T-helper 2 cell treated with Interferon-gamma antibody and Interleukin-4, amounts not matched to agents 5 μg/mL and 100 μg/mL, for 36 hours (primary cell): ENCODE data around the gene EIF2AK2.

Experiments
- DNase-seq: peaks from one replicate; pipeline ENCODE4 v3.0.0; 2021; ENCODE audit warnings: low spot score
- H3K27ac Mint-ChIP-seq: one replicate; pipeline ENCODE4 v1.8.0; 2021; ENCODE audit warnings: mild to moderate bottlenecking, mixed read lengths
- H3K27me3 Mint-ChIP-seq: one replicate; pipeline ENCODE4 v1.8.0; 2021; ENCODE audit warnings: low read depth, mixed read lengths
- H3K36me3 Mint-ChIP-seq: one replicate; pipeline ENCODE4 v1.8.0; 2021; ENCODE audit warnings: low read depth, mixed read lengths
- H3K4me1 Mint-ChIP-seq: one replicate; pipeline ENCODE4 v1.8.0; 2021; ENCODE audit warnings: low read depth, mixed read lengths
- H3K4me3 Mint-ChIP-seq: one replicate; pipeline ENCODE4 v1.8.0; 2022; ENCODE audit warnings: mild to moderate bottlenecking, moderate library complexity, mixed read lengths
- H3K9me3 Mint-ChIP-seq: one replicate; pipeline ENCODE4 v1.8.0; 2021; ENCODE audit warnings: mixed read lengths

EIF2AK2 gene

GRCh38 chr2:37189452-37190153, 32.8 kb upstream of the EIF2AK2 start:
- peaks cover 20% of the 10 kb centered on the region for H3K27me3 Mint-ChIP-seq
- H3K4me1 Mint-ChIP-seq = peaks cover 4% of the 10 kb centered on the region
- no peak for DNase-seq
- no peak overlapping the region for H3K27ac Mint-ChIP-seq
- no peak overlapping the region for H3K4me3 Mint-ChIP-seq
- H3K9me3 Mint-ChIP-seq = no peaks in the 10 kb centered on the region
- no peaks in the 10 kb centered on the region for H3K36me3 Mint-ChIP-seq

GRCh38 chr2:37188570-37188969, 31.8 kb upstream of the EIF2AK2 start, which contains the start of gene SULT6B1:
TSS of gene SULT6B1 (minus strand) at chr2:37188670. CDS start at chr2:37188640, 30 bp downstream.
- H3K9me3 Mint-ChIP-seq = no peaks in the 10 kb centered on the region
- no peak within 1 kb of the TSS for H3K4me3 Mint-ChIP-seq
- no peak for DNase-seq
- no peaks in the 10 kb centered on the region for H3K36me3 Mint-ChIP-seq
- H3K4me1 Mint-ChIP-seq = peaks cover 4% of the 10 kb centered on the region
- no peak within 1 kb of the TSS for H3K27ac Mint-ChIP-seq
- peaks cover 23% of the 10 kb centered on the region for H3K27me3 Mint-ChIP-seq

GRCh38 chr2:37181726-37182684, 25.2 kb upstream of the EIF2AK2 start:
- Mint-ChIP-seq H3K4me3 (no peak overlapping the region), H3K4me1 (no peaks in the 10 kb centered on the region), H3K27ac (no peak overlapping the region), H3K9me3 (no peaks in the 10 kb centered on the region), H3K36me3 (no peaks in the 10 kb centered on the region), H3K27me3 (peaks cover 47% of the 10 kb centered on the region)
- DNase-seq = no peak

GRCh38 chr2:37180640-37181039, 23.9 kb upstream of the EIF2AK2 start:
- no peaks in the 10 kb centered on the region for H3K36me3 Mint-ChIP-seq
- no peak overlapping the region for H3K4me3 Mint-ChIP-seq
- no peak overlapping the region for H3K27ac Mint-ChIP-seq
- peaks cover 38% of the 10 kb centered on the region for H3K27me3 Mint-ChIP-seq
- no peaks in the 10 kb centered on the region for H3K9me3 Mint-ChIP-seq
- no peaks in the 10 kb centered on the region for H3K4me1 Mint-ChIP-seq
- DNase-seq = no peak

- peaks cover 38% of the 10 kb centered on the region for H3K27me3 Mint-ChIP-seq
- no peak for DNase-seq
Observed at GRCh38 chr2:37180006-37180639, 23.3 kb upstream of the EIF2AK2 start.

GRCh38 chr2:37173741-37174140, 17.0 kb upstream of the EIF2AK2 start:
- no peak overlapping the region for H3K27ac Mint-ChIP-seq

More at GRCh38 chr2:37180006-37180639, 23.3 kb upstream of the EIF2AK2 start:
- H3K27ac Mint-ChIP-seq = no peak overlapping the region
- H3K4me1 Mint-ChIP-seq = no peaks in the 10 kb centered on the region
- no peaks in the 10 kb centered on the region for H3K36me3 Mint-ChIP-seq
- no peaks in the 10 kb centered on the region for H3K9me3 Mint-ChIP-seq
- no peak overlapping the region for H3K4me3 Mint-ChIP-seq

GRCh38 chr2:37171624-37171950, 14.8 kb upstream of the EIF2AK2 start:
- DNase-seq = no peak
- H3K27me3 Mint-ChIP-seq = peaks cover 3% of the 10 kb centered on the region
- no peak overlapping the region for H3K4me3 Mint-ChIP-seq
- H3K9me3 Mint-ChIP-seq = no peaks in the 10 kb centered on the region
- no peaks in the 10 kb centered on the region for H3K4me1 Mint-ChIP-seq
- H3K36me3 Mint-ChIP-seq = no peaks in the 10 kb centered on the region
- H3K27ac Mint-ChIP-seq = no peak overlapping the region

More at GRCh38 chr2:37173741-37174140, 17.0 kb upstream of the EIF2AK2 start:
- Mint-ChIP-seq H3K4me1 (no peaks in the 10 kb centered on the region), H3K9me3 (no peaks in the 10 kb centered on the region), H3K4me3 (no peak overlapping the region), H3K27me3 (peaks cover 2% of the 10 kb centered on the region), H3K36me3 (no peaks in the 10 kb centered on the region)
- no peak for DNase-seq

- Mint-ChIP-seq H3K27me3 (peaks cover 6% of the 10 kb centered on the region), H3K36me3 (peaks cover 5% of the 10 kb centered on the region), H3K4me3 (no peak overlapping the region), H3K4me1 (no peaks in the 10 kb centered on the region), H3K27ac (no peak overlapping the region), H3K9me3 (peaks cover 18% of the 10 kb centered on the region)
- no peak for DNase-seq
Observed at GRCh38 chr2:37168217-37168981, 11.6 kb upstream of the EIF2AK2 start.

- peaks cover 6% of the 10 kb centered on the region for H3K27me3 Mint-ChIP-seq
- DNase-seq = no peak
- peaks cover 5% of the 10 kb centered on the region for H3K36me3 Mint-ChIP-seq
- no peaks in the 10 kb centered on the region for H3K4me1 Mint-ChIP-seq
- H3K27ac Mint-ChIP-seq = no peak overlapping the region
- no peak overlapping the region for H3K4me3 Mint-ChIP-seq
- peaks cover 18% of the 10 kb centered on the region for H3K9me3 Mint-ChIP-seq
Observed at GRCh38 chr2:37167636-37168180, 10.9 kb upstream of the EIF2AK2 start.

GRCh38 chr2:37164757-37165156, 8.0 kb upstream of the EIF2AK2 start:
- Mint-ChIP-seq H3K36me3 (peaks cover 5% of the 10 kb centered on the region), H3K4me3 (no peak overlapping the region), H3K27ac (no peak overlapping the region), H3K27me3 (peaks cover 6% of the 10 kb centered on the region), H3K4me1 (no peaks in the 10 kb centered on the region), H3K9me3 (peaks cover 18% of the 10 kb centered on the region)
- no peak for DNase-seq

GRCh38 chr2:37156071-37156856, 516 bp downstream of the EIF2AK2 start:
- H3K27ac Mint-ChIP-seq = peak overlapping the region; percentile 97
- peaks cover 35% of the 10 kb centered on the region for H3K36me3 Mint-ChIP-seq
- peaks cover 31% of the 10 kb centered on the region for H3K4me1 Mint-ChIP-seq
- peak overlapping the region; percentile 99 for H3K4me3 Mint-ChIP-seq
- H3K9me3 Mint-ChIP-seq = no peaks in the 10 kb centered on the region
- peak; percentile 10 for DNase-seq
- H3K27me3 Mint-ChIP-seq = no peaks in the 10 kb centered on the region

GRCh38 chr2:37154785-37155184, 2.0 kb downstream of the EIF2AK2 start:
- no peak for DNase-seq
- peaks cover 44% of the 10 kb centered on the region for H3K4me1 Mint-ChIP-seq
- peak overlapping the region; percentile 99 for H3K4me3 Mint-ChIP-seq
- H3K9me3 Mint-ChIP-seq = no peaks in the 10 kb centered on the region
- H3K36me3 Mint-ChIP-seq = peaks cover 43% of the 10 kb centered on the region
- no peaks in the 10 kb centered on the region for H3K27me3 Mint-ChIP-seq
- peak overlapping the region; percentile 97 for H3K27ac Mint-ChIP-seq
